ENCODE results near the gene POC1B. TPM values are rescaled to one million over a fixed set of nuclear protein-coding genes. Genes with fewer than 3 reads are reported as not detected.
A peak's percentile ranks its signal among the peaks of the same experiment; 100 is the strongest.

The POC1B gene
- total RNA-seq, 3 donors from 2014 or later, result 20.3 to 24.5 (median 24.1) TPM

DNA sequence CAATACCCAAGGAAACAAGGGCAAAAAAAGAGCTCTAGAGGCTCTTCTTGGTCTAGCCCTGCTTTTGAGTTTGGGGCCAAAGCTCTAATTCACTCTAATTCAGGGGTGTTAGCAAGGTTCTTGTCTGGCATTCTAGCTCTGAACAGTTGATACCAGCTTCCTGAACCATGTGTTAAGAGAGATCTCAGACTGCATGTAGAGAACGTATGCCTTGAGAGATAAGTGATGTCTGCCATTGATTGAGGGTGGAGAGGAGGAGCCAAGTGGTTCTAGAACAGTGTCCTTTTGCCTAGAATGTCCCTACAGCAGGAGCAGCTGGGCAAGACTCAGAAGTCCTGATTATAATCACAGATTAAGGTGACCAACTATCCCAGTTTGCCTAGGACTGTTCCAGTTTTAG lies 18.2 kb upstream of the POC1B start:
- intact Hi-C loops (cut with DNase I, micrococcal nuclease), result loop anchor here in 1 of 2 donors (5.0 to 10.0 kb wide), 2 partner anchors 421 to 558 kb away; no protein-coding TSS in a partner anchor
- Histone ChIP-seq H3K4me1 (ENCODE audit: low read depth) (peaks cover 8% of the 10 kb centered on the region), H3K36me3 (ENCODE audit: low read depth) (no peaks in the 10 kb centered on the region), H3K4me3 (no peak overlapping the region), H3K9me3 (no peaks in the 10 kb centered on the region)
- ATAC-seq, result no peak
- TF ChIP-seq, protein P1, sequence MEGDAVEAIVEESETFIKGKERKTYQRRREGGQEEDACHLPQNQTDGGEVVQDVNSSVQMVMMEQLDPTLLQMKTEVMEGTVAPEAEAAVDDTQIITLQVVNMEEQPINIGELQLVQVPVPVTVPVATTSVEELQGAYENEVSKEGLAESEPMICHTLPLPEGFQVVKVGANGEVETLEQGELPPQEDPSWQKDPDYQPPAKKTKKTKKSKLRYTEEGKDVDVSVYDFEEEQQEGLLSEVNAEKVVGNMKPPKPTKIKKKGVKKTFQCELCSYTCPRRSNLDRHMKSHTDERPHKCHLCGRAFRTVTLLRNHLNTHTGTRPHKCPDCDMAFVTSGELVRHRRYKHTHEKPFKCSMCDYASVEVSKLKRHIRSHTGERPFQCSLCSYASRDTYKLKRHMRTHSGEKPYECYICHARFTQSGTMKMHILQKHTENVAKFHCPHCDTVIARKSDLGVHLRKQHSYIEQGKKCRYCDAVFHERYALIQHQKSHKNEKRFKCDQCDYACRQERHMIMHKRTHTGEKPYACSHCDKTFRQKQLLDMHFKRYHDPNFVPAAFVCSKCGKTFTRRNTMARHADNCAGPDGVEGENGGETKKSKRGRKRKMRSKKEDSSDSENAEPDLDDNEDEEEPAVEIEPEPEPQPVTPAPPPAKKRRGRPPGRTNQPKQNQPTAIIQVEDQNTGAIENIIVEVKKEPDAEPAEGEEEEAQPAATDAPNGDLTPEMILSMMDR (IDR thresholded peaks at IDR 0.05), result no peak
- DNase-seq, result no peak

DNA sequence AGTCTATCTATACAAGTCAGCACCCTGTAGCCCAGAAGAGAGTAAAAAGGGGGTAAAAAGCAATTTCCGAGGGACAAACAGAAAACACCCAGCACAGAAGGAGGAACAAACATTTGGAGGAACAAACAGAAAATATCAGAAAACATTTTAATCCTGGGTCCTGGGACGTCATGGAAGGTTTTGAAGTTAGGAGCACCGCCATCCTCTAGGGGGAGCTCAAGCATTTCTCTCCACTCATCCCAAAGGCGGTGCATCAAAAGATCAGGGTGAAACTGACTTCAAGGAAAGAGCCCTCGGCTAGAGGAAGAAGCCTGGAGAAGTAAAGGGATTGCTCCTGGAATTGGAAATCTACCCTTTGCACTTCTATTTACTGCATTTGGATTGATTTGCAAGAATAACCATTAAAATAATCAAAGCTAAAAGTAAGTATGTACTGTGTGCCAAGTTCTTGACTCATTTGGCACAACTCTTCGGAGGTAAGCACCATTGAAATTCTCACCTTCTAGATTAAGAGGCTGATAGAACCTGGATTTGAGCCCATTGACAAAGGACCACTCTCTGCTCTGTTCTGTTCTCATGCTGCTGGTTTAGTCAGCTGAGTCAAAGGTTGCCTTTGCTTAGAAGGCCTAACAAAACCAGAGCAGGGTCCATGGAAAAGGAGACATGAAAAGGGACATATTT lies 17.2 kb upstream of the POC1B start:
- no peak overlapping the region for H3K4me3 ChIP-seq
- H3K4me1 ChIP-seq (ENCODE audit: low read depth), result peaks cover 8% of the 10 kb centered on the region
- DNase-seq (peak in 2 of 3 donors; percentile 48 to 91), ATAC-seq (peak; percentile 92)
- no peaks in the 10 kb centered on the region for H3K9me3 ChIP-seq
- TF ChIP-seq, protein P1 (IDR thresholded peaks at IDR 0.05), result peak; percentile 76
- H3K36me3 ChIP-seq (ENCODE audit: low read depth), result no peaks in the 10 kb centered on the region
- intact Hi-C loops (cut with DNase I, micrococcal nuclease), result loop anchor here in 1 of 2 donors (5.0 to 10.0 kb wide), 2 partner anchors 422 to 559 kb away; no protein-coding TSS in a partner anchor

DNA sequence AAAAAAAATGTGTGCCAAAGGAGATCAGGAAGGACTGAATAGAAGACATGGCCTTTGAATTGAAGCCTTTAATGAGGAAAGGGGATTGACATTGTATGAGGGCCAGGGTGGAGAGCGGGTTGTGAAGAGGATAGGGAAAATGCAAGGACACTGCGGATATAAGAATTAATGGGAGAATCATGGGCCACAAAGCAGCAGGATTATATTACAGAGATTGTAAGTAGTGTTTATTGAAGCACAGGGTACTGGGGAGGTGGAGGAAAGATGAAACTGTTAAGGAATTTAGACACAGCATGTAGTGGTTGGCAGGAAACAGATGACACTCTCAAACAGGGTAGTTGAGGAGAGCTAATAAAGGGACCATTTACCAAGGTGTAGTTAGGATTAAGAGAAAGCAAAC lies 16.4 kb upstream of the POC1B start:
- ATAC-seq (no peak), DNase-seq (no peak)
- intact Hi-C loops (cut with DNase I, micrococcal nuclease), result loop anchor here in 1 of 2 donors (5.0 to 10.0 kb wide), 2 partner anchors 423 to 560 kb away; no protein-coding TSS in a partner anchor
- H3K4me3 ChIP-seq, result no peak overlapping the region
- TF ChIP-seq, protein P1 (IDR thresholded peaks at IDR 0.05), result no peak
- no peaks in the 10 kb centered on the region for H3K36me3 ChIP-seq (ENCODE audit: low read depth)
- peaks cover 14% of the 10 kb centered on the region for H3K4me1 ChIP-seq (ENCODE audit: low read depth)
- no peaks in the 10 kb centered on the region for H3K9me3 ChIP-seq

DNA sequence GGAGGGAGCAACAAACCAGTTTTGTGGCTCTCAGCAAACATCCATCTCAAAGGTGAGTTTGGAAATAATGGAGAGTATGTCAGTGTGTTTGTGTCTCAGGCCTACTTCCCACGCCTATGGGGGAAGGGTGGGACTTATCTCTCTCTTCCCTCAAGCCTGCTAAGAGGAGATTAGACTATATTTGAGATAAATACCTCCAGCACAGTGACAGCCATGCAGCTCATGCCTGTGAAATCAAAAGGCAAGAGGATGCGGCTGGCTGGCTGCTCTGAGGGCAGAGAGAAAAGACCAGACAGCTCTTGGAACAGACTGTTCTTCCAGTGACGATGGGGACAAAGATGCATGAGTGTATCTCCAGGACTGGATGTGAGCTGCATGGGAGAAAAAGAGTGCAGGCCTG lies 14.7 kb upstream of the POC1B start:
- DNase-seq, result no peak
- intact Hi-C loops (cut with DNase I, micrococcal nuclease), result loop anchor here in 1 of 2 donors (5.0 to 10.0 kb wide), 2 partner anchors 424 to 562 kb away; no protein-coding TSS in a partner anchor
- no peak for ATAC-seq
- no peak overlapping the region for H3K4me3 ChIP-seq
- peaks cover 16% of the 10 kb centered on the region for H3K4me1 ChIP-seq (ENCODE audit: low read depth)
- TF ChIP-seq, protein P1 (IDR thresholded peaks at IDR 0.05), result no peak
- H3K9me3 ChIP-seq, result no peaks in the 10 kb centered on the region
- H3K36me3 ChIP-seq (ENCODE audit: low read depth), result no peaks in the 10 kb centered on the region

DNA sequence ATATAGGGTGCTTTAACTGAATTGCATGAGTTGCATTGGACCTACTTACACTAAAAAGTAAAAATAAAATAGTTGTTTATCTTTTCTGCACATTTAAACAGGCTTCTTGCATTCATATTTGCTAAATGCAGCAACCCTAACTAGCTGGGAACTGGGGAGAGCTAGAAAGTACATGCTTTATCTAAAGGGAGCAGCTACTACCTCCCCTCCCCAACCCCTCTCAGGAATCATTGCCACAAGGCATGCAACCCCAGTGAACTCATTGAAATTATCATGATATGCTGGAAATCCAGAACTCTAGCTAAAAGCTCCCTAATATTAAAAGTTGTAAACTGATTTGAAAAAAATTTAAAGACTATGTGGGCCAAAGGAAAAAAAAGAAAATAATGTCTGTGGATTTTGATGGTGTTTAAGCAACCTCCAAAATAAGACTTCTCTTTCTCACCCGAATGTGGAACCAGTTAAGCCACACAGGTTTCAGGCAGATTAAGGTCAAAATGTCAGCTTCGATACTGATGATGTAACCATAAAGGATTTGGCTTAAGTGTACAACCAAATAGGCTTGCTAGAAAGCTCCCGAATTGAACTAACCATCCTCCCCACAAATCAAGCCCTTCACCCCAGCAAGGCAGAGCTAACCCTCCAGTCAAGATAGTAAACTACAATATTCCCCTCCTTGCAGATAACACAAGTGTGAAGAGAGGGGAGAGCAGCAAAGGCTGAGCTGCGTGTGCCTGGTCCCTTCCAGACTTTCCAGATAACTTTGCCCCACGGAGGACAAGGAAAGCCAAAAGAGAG lies 13.8 kb upstream of the POC1B start:
- no peak overlapping the region for H3K4me3 ChIP-seq
- no peaks in the 10 kb centered on the region for H3K36me3 ChIP-seq (ENCODE audit: low read depth)
- intact Hi-C loops (cut with DNase I, micrococcal nuclease), result loop anchor here in 1 of 2 donors (5.0 to 10.0 kb wide), 2 partner anchors 425 to 563 kb away; no protein-coding TSS in a partner anchor
- H3K4me1 ChIP-seq (ENCODE audit: low read depth), result peaks cover 12% of the 10 kb centered on the region
- TF ChIP-seq, protein P1 (IDR thresholded peaks at IDR 0.05), result no peak
- ATAC-seq (no peak), DNase-seq (no peak)
- H3K9me3 ChIP-seq, result no peaks in the 10 kb centered on the region

Data from mucosa of descending colon (tissue), 3 donors.